GM12892 (cell line): ENCODE measurements around the gene COL13A1.
A peak's percentile ranks its signal among the peaks of the same experiment; 100 is the strongest.

Experiments used
- DNase-seq: peaks from one replicate; pipeline ENCODE4 v3.0.0; 2011; ENCODE audit not compliant: insufficient read length
- FAIRE-seq: peaks from 2 replicates; lab custom pipeline; 2011; peaks lifted over from hg19 to GRCh38; lab: Jason Lieb, UNC
- POLR2A ChIP-seq: IDR thresholded peaks from 2 replicates; pipeline ENCODE4 v1.6.1; 2011; ENCODE audit warnings: low read depth, low read length, control low read depth
- POLR2AphosphoS5 ChIP-seq: IDR thresholded peaks from 2 replicates; pipeline ENCODE4 v1.6.1; 2011; ENCODE audit warnings: low read depth, low read length, control low read depth
- TAF1 ChIP-seq: IDR thresholded peaks from 2 replicates; pipeline ENCODE4 v1.6.1; 2011; ENCODE audit warnings: low read depth, mild to moderate bottlenecking, control low read depth, low read length, borderline replicate concordance

Gene COL13A1

DNA sequence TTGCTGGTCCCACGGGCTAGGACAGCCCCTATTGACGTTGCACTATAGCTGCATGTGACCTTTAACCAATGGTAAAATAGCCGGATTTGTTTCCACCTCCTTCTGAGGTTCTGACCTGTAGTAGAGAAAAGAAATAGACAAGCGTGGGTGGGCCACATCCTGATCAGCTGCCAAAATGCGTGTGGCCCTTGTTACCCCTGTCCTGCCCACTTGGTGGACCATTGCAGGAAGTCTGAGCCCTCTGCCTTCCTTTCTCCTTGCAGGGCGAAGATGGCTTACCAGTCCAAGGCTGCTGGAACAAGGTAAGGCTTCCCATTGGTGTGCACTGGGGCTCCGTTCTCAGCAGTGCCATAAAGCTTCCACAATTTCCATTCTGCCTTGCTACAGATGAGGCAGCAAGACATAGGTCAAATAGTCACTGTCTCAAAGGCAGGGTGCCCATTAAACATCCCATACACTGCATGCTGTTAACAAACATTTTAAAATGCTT lies 155.1 kb downstream of the COL13A1 start:
- no peak for TF ChIP-seq POLR2AphosphoS5
- no peak for TF ChIP-seq POLR2A
- no peak for TF ChIP-seq TAF1
- FAIRE-seq: peak; percentile 27
- DNase-seq: no peak

DNA sequence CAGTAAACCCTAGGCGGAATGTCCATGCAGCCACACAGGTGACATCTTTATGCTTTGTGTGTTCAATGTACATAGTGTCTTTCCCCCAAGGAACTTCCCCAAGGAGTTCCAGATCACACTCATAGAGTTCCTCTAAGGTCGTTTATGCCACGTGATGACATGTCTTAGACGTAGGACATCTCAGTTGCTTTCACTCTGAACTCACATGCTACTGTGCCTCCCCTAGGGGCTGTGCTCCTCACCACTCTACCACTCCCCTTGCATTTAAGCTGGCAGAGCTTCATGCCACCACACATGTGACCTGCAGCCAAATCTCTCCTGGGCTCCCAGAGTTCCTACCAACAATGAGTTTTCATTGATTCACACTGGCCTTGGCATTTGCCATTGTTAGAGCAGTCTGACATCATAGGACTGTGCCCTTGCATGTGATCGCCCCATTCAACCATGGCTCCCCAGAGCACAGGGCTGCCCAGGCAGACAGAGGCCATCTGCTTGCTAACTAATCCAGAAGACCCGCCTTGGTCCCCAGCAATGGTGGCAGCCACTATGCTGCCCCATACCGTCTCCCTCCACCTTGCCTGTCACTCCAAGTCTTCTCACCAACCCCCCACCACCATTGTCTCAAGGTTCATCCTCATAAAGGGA lies 155.7 kb downstream of the COL13A1 start:
- no peak for DNase-seq
- peak; percentile 17 for FAIRE-seq
- no peak for TF ChIP-seq POLR2A
- no peak for TF ChIP-seq POLR2AphosphoS5
- no peak for TF ChIP-seq TAF1

- FAIRE-seq (peak; percentile 87), DNase-seq (peak; percentile 45)
- no peak for TF ChIP-seq TAF1
- no peak for TF ChIP-seq POLR2AphosphoS5
- TF ChIP-seq POLR2A: no peak
Measured at GRCh38 chr10:69957886-69958555, 156.3 kb downstream of the COL13A1 start.

- DNase-seq (no peak), FAIRE-seq (no peak)
- no peak for TF ChIP-seq TAF1
- no peak for TF ChIP-seq POLR2A
- TF ChIP-seq POLR2AphosphoS5: no peak
Measured at GRCh38 chr10:69958556-69958902, 156.8 kb downstream of the COL13A1 start.

DNA sequence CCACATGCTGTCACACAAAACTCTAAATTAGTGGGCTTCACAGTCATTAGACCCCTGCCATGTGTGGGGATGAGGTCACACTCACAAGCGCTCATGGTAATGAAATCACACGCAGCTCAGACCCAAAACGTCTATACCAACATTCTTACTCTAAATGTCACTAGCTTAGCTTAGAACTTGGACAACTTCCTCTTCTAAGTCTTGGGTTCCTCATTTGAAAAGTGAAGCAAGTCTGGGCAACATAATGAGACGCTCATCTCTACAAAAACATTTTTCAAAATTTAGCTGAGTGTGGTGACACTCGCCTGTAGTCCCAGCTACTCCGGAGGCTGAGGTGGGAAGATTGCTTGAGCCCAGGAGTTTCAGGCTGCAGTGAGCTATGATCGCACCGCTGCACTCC lies 158.2 kb downstream of the COL13A1 start:
- FAIRE-seq: peak; percentile 42
- TF ChIP-seq TAF1 (no peak), POLR2AphosphoS5 (no peak), POLR2A (no peak)
- DNase-seq: no peak

DNA sequence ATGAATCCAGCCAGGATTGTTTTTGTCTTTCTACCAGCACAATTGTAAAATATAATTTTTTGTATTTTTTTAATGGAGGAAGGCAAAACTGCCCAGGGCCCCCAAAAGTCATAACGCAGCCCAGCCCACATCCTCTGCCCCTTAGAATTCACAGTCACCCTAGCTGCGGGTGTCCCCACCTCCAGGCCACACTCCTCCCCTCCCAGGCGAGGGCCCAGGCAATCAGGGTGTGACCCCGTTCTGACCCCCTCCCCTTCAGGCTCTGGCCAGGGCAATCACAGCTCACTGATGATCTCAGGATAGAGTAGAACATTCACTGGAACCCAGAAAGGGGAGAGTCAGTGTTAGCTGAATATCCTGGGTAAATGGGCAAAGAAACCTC lies 158.9 kb downstream of the COL13A1 start:
- FAIRE-seq (no peak), DNase-seq (no peak)
- no peak for TF ChIP-seq TAF1
- no peak for TF ChIP-seq POLR2AphosphoS5
- no peak for TF ChIP-seq POLR2A

- DNase-seq (no peak), FAIRE-seq (no peak)
- no peak for TF ChIP-seq POLR2AphosphoS5
- TF ChIP-seq POLR2A: no peak
- TF ChIP-seq TAF1: no peak
Measured at GRCh38 chr10:69960988-69961880, 159.5 kb downstream of the COL13A1 start.

DNA sequence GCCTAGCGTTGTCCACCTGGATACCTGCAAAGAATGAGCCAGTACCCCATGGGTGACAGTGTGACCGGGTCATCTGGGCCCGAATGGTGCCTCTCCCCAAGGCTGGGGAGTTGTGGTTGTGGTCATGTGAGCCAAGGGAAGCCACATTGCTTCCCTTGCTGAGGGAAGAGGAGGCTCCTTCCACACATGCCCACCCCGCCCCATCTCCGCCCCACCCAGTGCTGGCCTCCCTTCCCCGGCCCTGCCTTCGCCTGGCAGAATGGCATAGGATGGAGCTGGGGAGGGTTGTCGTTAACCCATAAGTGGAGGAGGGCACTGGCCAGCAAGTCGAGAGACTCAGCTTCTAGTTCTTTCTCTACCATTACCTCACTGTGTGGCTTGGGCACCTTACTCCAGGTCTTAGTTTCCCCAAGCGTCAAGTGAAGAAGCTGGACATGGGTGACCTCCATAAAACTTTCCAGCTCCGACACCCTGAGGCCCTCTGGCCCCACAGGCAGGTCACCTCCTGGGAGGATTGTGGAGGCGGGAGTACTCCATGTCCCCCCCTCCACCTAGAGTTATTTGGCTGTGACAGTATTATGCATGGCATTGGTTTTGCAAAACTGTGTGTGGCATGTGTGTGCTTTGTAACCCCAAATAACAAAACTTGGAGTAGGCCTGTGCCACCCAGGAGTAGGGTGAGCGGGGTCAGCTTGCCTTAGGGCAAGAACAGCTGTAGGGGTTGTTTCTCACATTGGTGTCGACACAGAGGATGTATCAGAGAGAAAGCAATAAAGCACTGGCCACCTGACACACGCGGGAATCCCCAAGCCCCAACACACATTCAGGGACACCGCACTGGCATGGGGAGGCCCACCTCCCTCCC lies 160.4 kb downstream of the COL13A1 start:
- TF ChIP-seq TAF1: no peak
- no peak for TF ChIP-seq POLR2AphosphoS5
- TF ChIP-seq POLR2A: no peak
- DNase-seq: no peak
- FAIRE-seq: no peak

- no peak for TF ChIP-seq POLR2A
- TF ChIP-seq TAF1: no peak
- TF ChIP-seq POLR2AphosphoS5: no peak
- no peak for FAIRE-seq
- DNase-seq: no peak
Measured at GRCh38 chr10:69962746-69963135, 161.0 kb downstream of the COL13A1 start.

DNA sequence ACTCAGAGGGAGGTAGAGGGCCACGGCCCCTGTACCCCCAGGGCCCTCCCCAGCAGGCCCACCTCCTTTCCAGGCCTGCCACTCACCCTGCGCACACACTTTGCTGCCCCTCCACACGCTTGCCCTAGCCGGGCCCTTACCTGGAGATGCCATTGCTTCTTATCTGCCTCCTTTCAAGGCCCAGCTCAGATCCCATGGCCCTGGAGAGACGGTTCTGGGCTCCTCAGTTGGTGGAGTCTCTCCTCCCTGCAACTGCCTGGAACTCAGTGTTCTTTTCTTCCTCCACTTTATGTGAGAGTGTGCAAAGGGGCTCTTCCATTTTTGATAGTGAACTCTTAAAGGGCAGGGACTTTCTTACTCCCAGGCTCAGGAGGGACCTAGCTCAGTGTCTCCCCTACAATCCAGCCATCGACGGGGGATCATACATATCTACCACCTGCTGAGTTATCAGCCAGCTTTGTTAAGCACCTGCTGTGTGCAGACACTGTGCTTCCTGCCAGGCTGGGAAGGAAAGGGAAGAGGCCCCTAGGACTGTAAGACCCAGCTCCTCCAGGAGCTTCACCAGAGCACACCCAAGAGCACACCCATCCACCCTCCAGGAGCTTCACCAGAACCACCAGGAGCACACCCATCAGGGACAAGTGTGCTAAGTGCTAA lies 161.6 kb downstream of the COL13A1 start:
- FAIRE-seq (no peak), DNase-seq (no peak)
- no peak for TF ChIP-seq POLR2A
- no peak for TF ChIP-seq TAF1
- TF ChIP-seq POLR2AphosphoS5: no peak
